GM12874 (cell line): ENCODE data around the gene MTR.

Experiments used
- CTCF ChIP-seq: IDR thresholded peaks from 2 replicates; pipeline ENCODE4 v1.5.1; 2011; ENCODE audit warnings: low read depth, mild to moderate bottlenecking, control low read depth, low read length, moderate library complexity; ENCODE audit not compliant: insufficient read depth

MTR gene

GRCh38 chr1:236853921-236854604 is 59.0 kb downstream of the MTR start:
- no peak for TF ChIP-seq CTCF

- TF ChIP-seq CTCF, result no peak
Measured at GRCh38 chr1:236854605-236854983, 59.5 kb downstream of the MTR start.

- no peak for TF ChIP-seq CTCF
Measured at GRCh38 chr1:236858165-236858564, 63.1 kb downstream of the MTR start.

- TF ChIP-seq CTCF, result no peak
Measured at GRCh38 chr1:236860101-236860500, 65.0 kb downstream of the MTR start.

GRCh38 chr1:236860674-236861073 is 65.6 kb downstream of the MTR start:
- TF ChIP-seq CTCF, result no peak

GRCh38 chr1:236861560-236862218 is 66.6 kb downstream of the MTR start:
- TF ChIP-seq CTCF, result no peak

- TF ChIP-seq CTCF, result no peak
Measured at GRCh38 chr1:236862219-236862591, 67.1 kb downstream of the MTR start.
